HepG2 (cell line): ENCODE data around the gene DNAJB11. TPM values are rescaled to one million over a fixed set of nuclear protein-coding genes. Genes with fewer than 3 reads are reported as not detected.

ENCODE experiments used
- ATF2 ChIP-seq: sonication (generic); formaldehyde crosslinking; IDR thresholded peaks from 2 replicates; pipeline ENCODE4 v1.4.0; 2020; ENCODE audit warnings: missing genetic modification reagents
- BATF2 ChIP-seq: sonication (generic); formaldehyde crosslinking; IDR thresholded peaks from 2 replicates; pipeline ENCODE4 v1.8.0; 2022; ENCODE audit warnings: mild to moderate bottlenecking, missing genetic modification reagents, moderate library complexity
- BCL6 ChIP-seq: IDR thresholded peaks from 2 replicates; pipeline ENCODE4 v1.6.1; 2016; ENCODE audit warnings: missing genetic modification reagents, missing compliant biosample characterization
- E2F5 ChIP-seq: sonication (generic); formaldehyde crosslinking; conservative IDR thresholded peaks from 2 replicates; pipeline ENCODE4 v1.4.0; 2020; ENCODE audit warnings: missing genetic modification reagents
- EED ChIP-seq: sonication (generic); formaldehyde crosslinking; IDR thresholded peaks from 2 replicates; pipeline ENCODE4 v1.5.0; 2020; ENCODE audit warnings: mild to moderate bottlenecking, missing genetic modification reagents
- FOXA1 ChIP-seq, 2 experiments: fragments of 450-650 bp in 1 of 2; sonication (generic) in 1 of 2; formaldehyde crosslinking in 1 of 2; IDR thresholded peaks; 2 replicates each; pipeline versions ENCODE4 v1.4.0 to v1.6.1; 2016 to 2020; ENCODE audit warnings: missing genetic modification reagents in 1 of 2
- HMG20B ChIP-seq: conservative IDR thresholded peaks from 2 replicates; pipeline ENCODE4 v1.6.1; 2016; ENCODE audit warnings: missing genetic modification reagents, missing compliant biosample characterization
- MXI1 ChIP-seq: IDR thresholded peaks from 3 replicates; pipeline ENCODE4 v1.6.1; 2012; ENCODE audit warnings: low read depth, low read length, inconsistent platforms, borderline replicate concordance
- MZF1 ChIP-seq: sonication (generic); formaldehyde crosslinking; IDR thresholded peaks from 2 replicates; pipeline ENCODE4 v1.8.1; 2023; ENCODE audit warnings: mild to moderate bottlenecking, missing genetic modification reagents, borderline replicate concordance
- RBFOX2 ChIP-seq: fragments of 200-400 bp; formaldehyde crosslinking; IDR thresholded peaks from 2 replicates; pipeline ENCODE4 v1.6.1; 2017; ENCODE audit warnings: low read depth, mild to moderate bottlenecking, low read length
- RFX5 ChIP-seq: IDR thresholded peaks from 2 replicates; pipeline ENCODE4 v1.6.1; 2011; ENCODE audit warnings: low read depth, low read length, improper control_type of control experiment
- SRSF1 ChIP-seq: fragments of 200-400 bp; formaldehyde crosslinking; optimal IDR thresholded peaks from 2 replicates; pipeline ENCODE3; 2017; ENCODE audit warnings: mild to moderate bottlenecking, low read depth, low read length, moderate library complexity
- TBX3 ChIP-seq: fragments of 450-650 bp; IDR thresholded peaks from 2 replicates; pipeline ENCODE4 v1.6.1; 2017; ENCODE audit warnings: antibody characterized with exemption, mild to moderate bottlenecking, inconsistent platforms, borderline replicate concordance
- ZNF275 ChIP-seq: sonication (generic); formaldehyde crosslinking; IDR thresholded peaks from 2 replicates; pipeline ENCODE4 v1.8.0; 2022; ENCODE audit warnings: missing genetic modification reagents, mild to moderate bottlenecking, inconsistent platforms, borderline replicate concordance
- ZNF407 ChIP-seq: sonication (generic); formaldehyde crosslinking; IDR thresholded peaks from one replicate; pipeline ENCODE4 v1.5.1; 2020; ENCODE audit warnings: mild to moderate bottlenecking, missing genetic modification reagents; ENCODE audit errors: not compliant biosample characterization
- ZNF776 ChIP-seq: sonication (generic); formaldehyde crosslinking; IDR thresholded peaks from 2 replicates; pipeline ENCODE4 v1.4.0; 2020; ENCODE audit warnings: mild to moderate bottlenecking, missing genetic modification reagents
- polyA plus RNA-seq, 8 experiments: library from polyadenylated mRNA; depleted of rRNA in 3 of 8; stranded (reverse) in 7 of 8; unstranded in 1 of 8; fragments of >200 nt; fragmentation: Illumina TruSeq in 4 of 8; extraction: Trizol in 4 of 8; gene quantifications; 2 replicates each; pipeline versions ENCODE4 v1.2.1 to v1.2.3, GENCODE V29; 2011 to 2016; ENCODE audit warnings: low read depth in 4 of 8, missing spikeins in 1 of 8, mixed read lengths in 1 of 8; ENCODE audit not compliant: insufficient read depth in 1 of 8
- total RNA-seq, 5 experiments: library from RNA; depleted of rRNA; stranded (reverse); fragments of >200 nt; fragmentation: Illumina TruSeq; extraction: Trizol; gene quantifications; 2 replicates each; pipeline ENCODE4 v1.2.3, GENCODE V29; 2016; ENCODE audit warnings: low read depth in 1 of 5

DNAJB11 gene
- total and polyA plus RNA-seq, 2 of the 13 experiments (the other 11 are each of a cell fraction or from before 2014, with no cell fraction given) = 41.0 to 132 TPM

GRCh38 chr3:186570096-186570940, at the start of gene DNAJB11 (continued):
- TF ChIP-seq ZNF407 (CRISPR knock-in tag) (no peak), HMG20B (CRISPR knock-in tag) (no peak), BCL6 (CRISPR knock-in tag) (no peak), RBFOX2 (peak; percentile 83), ZNF776 (0 out of 2 replicates have a peak, but pooled peaks have one; percentile 38), ATF2 (peak; percentile 95), EED (CRISPR knock-in tag) (no peak), SRSF1 (no peak), FOXA1 (IDR thresholded peaks at IDR 0.05) (no peak), FOXA1 (CRISPR knock-in tag; IDR thresholded peaks at IDR 0.05) (no peak), E2F5 (CRISPR knock-in tag) (peak; percentile 56), TBX3 (no peak; the same call in 1 of the 2 replicates), RFX5 (peak; percentile 89), MXI1 (no peak; the same call in 1 of the 3 replicates), ZNF275 (no peak; the same call in 1 of the 2 replicates), MZF1 (CRISPR knock-in tag) (no peak), BATF2 (CRISPR knock-in tag) (no peak)
